Activated T-helper 1 cell treated with anti-CD3 and anti-CD28 coated beads, Interleukin-12 subunit alpha, Interleukin-12 subunit beta, Interleukin-2, Interleukin-4 antibody, amounts not matched to agents 30 ng/mL and 10 ng/mL and 1 ng/mL, durations not matched to agents 14 hours and 24 hours and 36 hours (primary cell): ENCODE measurements around the gene CORO1C. TPM values are rescaled to one million over a fixed set of nuclear protein-coding genes. Genes with fewer than 3 reads are reported as not detected.
"Not testable (repeated sequence)": the region's sequence is repeated elsewhere in the genome, so short reads cannot be mapped to it uniquely, and the experiment has no call there.

Experiments used
- DNase-seq: peaks from one replicate; pipeline ENCODE4 v3.0.0; 2021; ENCODE audit warnings: low spot score
- H3K27ac Mint-ChIP-seq: one replicate; pipeline ENCODE4 v1.8.0; 2021; ENCODE audit warnings: mild to moderate bottlenecking, mixed read lengths
- H3K27me3 Mint-ChIP-seq: one replicate; pipeline ENCODE4 v1.8.0; 2022; ENCODE audit warnings: mild to moderate bottlenecking, moderate library complexity, mixed read lengths; ENCODE audit not compliant: insufficient read depth
- H3K36me3 Mint-ChIP-seq: one replicate; pipeline ENCODE4 v1.8.0; 2021; ENCODE audit warnings: low read depth, mixed read lengths
- H3K4me1 Mint-ChIP-seq: one replicate; pipeline ENCODE4 v1.8.0; 2021; ENCODE audit warnings: low read depth, mixed read lengths
- H3K4me3 Mint-ChIP-seq: one replicate; pipeline ENCODE4 v1.8.0; 2021; ENCODE audit warnings: mild to moderate bottlenecking, moderate library complexity, mixed read lengths
- H3K9me3 Mint-ChIP-seq: one replicate; pipeline ENCODE4 v1.8.0; 2021; ENCODE audit warnings: mixed read lengths
- intact Hi-C: fragments of 100-400 bp; cut with micrococcal nuclease; formaldehyde crosslinking; loops from one replicate; pipeline ENCODE4 v1.15.1; 2024
- total RNA-seq: library from RNA; stranded (reverse); gene quantifications from 2 replicates; pipeline ENCODE4 v1.2.3, GENCODE V29; 2022

CORO1C gene
- total RNA-seq, 1 donor from 2014 or later: 46.1 TPM

- H3K27me3 Mint-ChIP-seq: no peaks in the 10 kb centered on the region
- H3K9me3 Mint-ChIP-seq: no peaks in the 10 kb centered on the region
- no peaks in the 10 kb centered on the region for H3K36me3 Mint-ChIP-seq
- peaks cover 17% of the 10 kb centered on the region for H3K4me1 Mint-ChIP-seq
- intact Hi-C loops: no loop called here
- DNase-seq: no peak
- H3K4me3 Mint-ChIP-seq: no peak overlapping the region
- H3K27ac Mint-ChIP-seq: no peak overlapping the region
Measured at GRCh38 chr12:108666401-108666881, 64.9 kb downstream of the CORO1C start.

DNA sequence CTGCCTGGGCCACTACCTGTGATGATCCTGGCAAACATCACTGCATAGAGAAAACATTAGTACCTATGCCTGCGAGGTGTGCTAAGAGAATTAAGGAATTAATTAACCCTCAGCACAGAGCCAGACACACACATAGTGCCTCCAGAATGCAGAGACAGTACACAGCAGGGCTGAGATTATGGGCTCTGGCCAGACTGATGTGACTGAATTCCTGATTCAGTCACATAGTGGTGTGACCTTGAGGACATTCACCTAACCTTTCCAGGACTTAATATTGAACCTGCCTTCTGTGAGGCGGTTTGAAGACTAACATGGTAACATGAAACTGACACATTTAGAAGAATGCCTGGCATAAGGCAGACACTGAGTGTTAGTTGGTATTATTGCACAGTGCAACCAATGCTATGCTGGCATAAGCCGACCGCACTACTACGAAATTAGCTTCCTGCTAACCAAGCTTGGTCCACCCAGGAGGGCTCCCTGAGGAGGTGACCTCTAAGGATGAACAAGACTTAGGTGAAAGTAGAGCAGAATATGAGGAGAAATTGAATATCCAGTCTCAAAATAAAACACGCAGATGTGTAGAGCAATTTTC lies 65.6 kb downstream of the CORO1C start:
- H3K36me3 Mint-ChIP-seq: no peaks in the 10 kb centered on the region
- H3K27ac Mint-ChIP-seq: no peak overlapping the region
- no peaks in the 10 kb centered on the region for H3K9me3 Mint-ChIP-seq
- no peak overlapping the region for H3K4me3 Mint-ChIP-seq
- peaks cover 17% of the 10 kb centered on the region for H3K4me1 Mint-ChIP-seq
- H3K27me3 Mint-ChIP-seq: no peaks in the 10 kb centered on the region
- DNase-seq: no peak
- intact Hi-C loops: loop anchor here (2.0 kb wide), 1 partner anchor 387 kb away; the partner anchor contains the start of gene USP30

DNA sequence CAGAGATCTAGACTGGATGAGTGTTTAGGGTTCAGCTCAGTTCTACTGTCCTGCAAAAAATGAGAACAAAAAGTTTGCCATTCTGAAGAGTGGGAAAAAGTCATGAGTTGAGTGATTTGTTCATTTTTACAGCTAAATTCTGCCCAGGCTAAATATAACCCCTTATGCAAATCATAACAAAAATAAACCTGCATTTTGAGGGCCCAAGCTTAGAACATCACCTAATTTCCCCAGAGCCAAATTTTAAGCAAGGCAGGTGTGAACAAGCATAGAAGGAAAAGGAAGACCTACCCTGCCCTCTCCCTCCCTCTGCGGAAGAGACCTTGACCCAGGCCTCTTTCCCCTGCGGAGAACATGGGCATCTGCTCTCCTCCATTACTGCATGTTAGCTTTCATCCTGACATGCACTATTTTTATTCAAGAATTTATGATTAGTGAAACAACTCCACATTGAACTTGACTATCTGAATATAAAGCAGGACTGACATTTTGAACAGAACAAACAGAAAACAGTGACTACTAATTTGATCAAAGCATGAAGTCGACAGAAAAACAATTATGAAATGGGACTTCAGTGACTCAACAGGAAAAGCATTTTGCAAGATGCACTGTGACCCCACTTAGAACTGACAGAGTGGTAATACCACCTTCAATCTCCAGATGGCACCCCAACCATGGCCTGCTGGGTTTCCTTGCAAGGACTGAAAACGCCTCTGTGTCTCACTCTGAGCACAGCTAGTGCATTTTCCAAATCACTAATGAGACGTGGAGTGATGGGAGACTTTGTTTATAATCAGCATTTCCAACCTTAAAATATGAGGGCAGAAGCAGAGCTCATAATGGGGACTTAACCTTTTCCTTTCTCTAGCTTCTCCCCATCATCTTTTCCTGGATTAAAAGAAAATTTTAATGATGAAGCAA lies 66.7 kb downstream of the CORO1C start:
- Mint-ChIP-seq H3K36me3 (no peaks in the 10 kb centered on the region), H3K4me3 (no peak overlapping the region), H3K27me3 (no peaks in the 10 kb centered on the region), H3K4me1 (peaks cover 17% of the 10 kb centered on the region), H3K27ac (peak overlapping the region; percentile 72), H3K9me3 (no peaks in the 10 kb centered on the region)
- DNase-seq: peak; percentile 79
- intact Hi-C loops: loop anchor here (1.0 to 2.0 kb wide), 8 partner anchors 27 to 429 kb away; partner anchors contain the start of genes ALKBH2, CORO1C and USP30

DNA sequence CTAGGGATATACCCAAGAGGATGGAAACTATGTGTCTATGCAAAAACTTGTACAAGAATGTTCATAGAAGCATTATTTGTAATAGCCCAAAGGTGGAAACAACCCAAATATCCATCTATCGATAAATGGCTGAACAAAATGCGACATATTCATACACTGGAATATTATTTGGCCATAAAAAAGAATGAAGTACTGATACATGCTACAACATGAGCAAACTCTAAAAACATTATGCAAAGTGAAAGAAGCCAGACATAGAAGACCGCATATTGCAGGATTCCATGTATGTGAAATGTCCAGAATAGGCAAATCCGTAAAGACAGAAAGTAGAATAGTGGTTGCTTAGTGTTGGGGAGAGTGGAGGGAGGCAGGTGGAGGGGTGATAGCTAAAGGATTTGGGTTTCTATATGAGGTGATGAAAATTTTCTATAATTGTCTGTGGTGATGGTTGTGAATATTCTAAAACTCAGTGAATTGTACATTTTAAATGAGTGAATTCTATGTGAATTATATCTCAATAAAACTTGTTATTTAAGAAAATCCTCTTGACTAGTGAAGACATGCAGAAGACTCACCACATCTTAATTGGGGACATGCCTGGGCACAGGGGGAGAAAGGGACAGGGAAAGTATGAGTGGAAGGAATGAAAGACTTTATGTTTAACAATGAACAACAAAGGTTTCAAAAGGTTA lies 67.8 kb downstream of the CORO1C start:
- Mint-ChIP-seq H3K27ac (peak overlapping the region; percentile 2), H3K9me3 (no peaks in the 10 kb centered on the region), H3K36me3 (peaks cover 4% of the 10 kb centered on the region), H3K27me3 (no peaks in the 10 kb centered on the region), H3K4me1 (peaks cover 17% of the 10 kb centered on the region), H3K4me3 (no peak overlapping the region)
- DNase-seq: no peak
- intact Hi-C loops: loop anchor here (1.0 to 2.0 kb wide), 8 partner anchors 28 to 430 kb away; partner anchors contain the start of genes ALKBH2, CORO1C and USP30

DNA sequence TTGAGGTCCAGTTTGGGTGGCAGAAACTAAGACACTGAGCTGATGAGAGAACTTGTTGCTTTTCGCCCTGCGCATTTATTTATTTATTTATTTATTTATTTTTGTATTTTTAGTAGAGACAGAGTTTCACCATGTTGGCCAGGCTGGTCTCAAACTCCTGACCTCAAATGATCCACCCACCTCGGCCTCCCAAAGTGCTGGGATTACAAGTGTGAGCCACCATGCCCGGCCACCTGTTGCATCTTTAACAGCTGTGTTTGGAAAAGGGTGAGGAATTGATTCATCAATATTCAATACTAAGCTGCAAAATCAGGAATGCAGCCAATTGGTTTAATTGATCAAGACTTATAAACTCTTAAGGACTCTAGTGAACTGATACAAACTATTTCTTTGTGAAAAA lies 73.2 kb downstream of the CORO1C start:
- H3K27ac Mint-ChIP-seq, H3K4me1 Mint-ChIP-seq, intact Hi-C loops, H3K9me3 Mint-ChIP-seq, H3K27me3 Mint-ChIP-seq, H3K4me3 Mint-ChIP-seq, DNase-seq: not testable (repeated sequence)
- H3K36me3 Mint-ChIP-seq: peaks cover 12% of the 10 kb centered on the region

- peaks cover 14% of the 10 kb centered on the region for H3K36me3 Mint-ChIP-seq
- intact Hi-C loops: no loop called here
- H3K4me1 Mint-ChIP-seq: peaks cover 11% of the 10 kb centered on the region
- no peaks in the 10 kb centered on the region for H3K9me3 Mint-ChIP-seq
- no peak overlapping the region for H3K4me3 Mint-ChIP-seq
- no peaks in the 10 kb centered on the region for H3K27me3 Mint-ChIP-seq
- H3K27ac Mint-ChIP-seq: no peak overlapping the region
- DNase-seq: no peak
Measured at GRCh38 chr12:108657130-108657745, 74.1 kb downstream of the CORO1C start.

DNA sequence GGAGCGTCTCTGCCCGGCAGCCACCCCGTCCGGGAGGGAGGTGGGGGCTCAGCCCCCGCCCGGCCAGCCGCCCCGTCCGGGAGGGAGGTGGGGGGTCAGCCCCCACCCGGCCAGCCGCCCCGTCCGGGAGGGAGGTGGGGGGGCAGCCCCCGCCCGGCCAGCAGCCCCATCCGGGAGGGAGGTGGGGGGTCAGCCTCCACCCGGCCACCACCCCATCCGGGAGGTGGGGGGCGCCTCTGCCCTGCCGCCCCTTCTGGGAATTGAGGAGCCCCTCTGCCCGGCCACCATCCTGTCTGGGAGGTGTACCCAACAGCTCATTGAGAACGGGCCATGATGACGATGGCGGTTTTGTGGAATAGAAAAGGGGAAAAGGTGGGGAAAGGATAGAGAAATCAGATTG lies 75.1 kb downstream of the CORO1C start:
- intact Hi-C loops, DNase-seq: not testable (repeated sequence)

GRCh38 chr12:108655812-108656175 lies 75.5 kb downstream of the CORO1C start:
- H3K27me3 Mint-ChIP-seq, H3K9me3 Mint-ChIP-seq, H3K27ac Mint-ChIP-seq, H3K4me3 Mint-ChIP-seq, DNase-seq, intact Hi-C loops: not testable (repeated sequence)
- Mint-ChIP-seq H3K36me3 (peaks cover 17% of the 10 kb centered on the region), H3K4me1 (peaks cover 16% of the 10 kb centered on the region)

More for the DNA sequence above, 75.1 kb downstream of the CORO1C start:
- peaks cover 17% of the 10 kb centered on the region for H3K36me3 Mint-ChIP-seq
- H3K9me3 Mint-ChIP-seq, H3K27me3 Mint-ChIP-seq, H3K27ac Mint-ChIP-seq, H3K4me3 Mint-ChIP-seq: not testable (repeated sequence)
- peaks cover 16% of the 10 kb centered on the region for H3K4me1 Mint-ChIP-seq

- H3K9me3 Mint-ChIP-seq, H3K4me3 Mint-ChIP-seq, H3K27me3 Mint-ChIP-seq, H3K27ac Mint-ChIP-seq, intact Hi-C loops, DNase-seq: not testable (repeated sequence)
- Mint-ChIP-seq H3K36me3 (peaks cover 18% of the 10 kb centered on the region), H3K4me1 (peaks cover 19% of the 10 kb centered on the region)
Measured at GRCh38 chr12:108654622-108655021, 76.7 kb downstream of the CORO1C start.

GRCh38 chr12:108653922-108654321 lies 77.4 kb downstream of the CORO1C start:
- no peak for DNase-seq
- H3K27ac Mint-ChIP-seq: no peak overlapping the region
- intact Hi-C loops: no loop called here
- peaks cover 26% of the 10 kb centered on the region for H3K4me1 Mint-ChIP-seq
- no peaks in the 10 kb centered on the region for H3K9me3 Mint-ChIP-seq
- no peaks in the 10 kb centered on the region for H3K27me3 Mint-ChIP-seq
- H3K36me3 Mint-ChIP-seq: peaks cover 22% of the 10 kb centered on the region
- no peak overlapping the region for H3K4me3 Mint-ChIP-seq

- no peak for DNase-seq
- no peak overlapping the region for H3K4me3 Mint-ChIP-seq
- no peaks in the 10 kb centered on the region for H3K27me3 Mint-ChIP-seq
- peaks cover 25% of the 10 kb centered on the region for H3K36me3 Mint-ChIP-seq
- peak overlapping the region; percentile 59 for H3K27ac Mint-ChIP-seq
- intact Hi-C loops: no loop called here
- H3K4me1 Mint-ChIP-seq: peaks cover 28% of the 10 kb centered on the region
- no peaks in the 10 kb centered on the region for H3K9me3 Mint-ChIP-seq
Measured at GRCh38 chr12:108653082-108653516, 78.2 kb downstream of the CORO1C start.

GRCh38 chr12:108650083-108650482 lies 81.2 kb downstream of the CORO1C start:
- Mint-ChIP-seq H3K4me1 (peaks cover 44% of the 10 kb centered on the region), H3K36me3 (peaks cover 21% of the 10 kb centered on the region), H3K4me3 (no peak overlapping the region), H3K27ac (no peak overlapping the region), H3K27me3 (no peaks in the 10 kb centered on the region), H3K9me3 (no peaks in the 10 kb centered on the region)
- no peak for DNase-seq
- intact Hi-C loops: no loop called here
